Subcutaneous adipose tissue (tissue), 4 donors: ENCODE results near the gene NFE2L3. TPM values are rescaled to one million over a fixed set of nuclear protein-coding genes. Genes with fewer than 3 reads are reported as not detected.

Experiments
- total RNA-seq, 4 donors: library from RNA; depleted of rRNA; stranded (reverse); fragments of >200 nt; gene quantifications; one replicate each; pipeline ENCODE4 v1.1.0, GENCODE V29; 2016

The NFE2L3 gene
- total RNA-seq, 4 donors from 2014 or later, result 6.6 to 11.1 (median 8.6) TPM

Other genes with a start within 250 kb of the NFE2L3 start
- gene HNRNPA2B1, start 48.5 kb downstream of the NFE2L3 start, total RNA-seq, result 100 to 1,000 TPM; 196 to 279 (median 208) TPM
- gene CBX3, start 49.5 kb downstream of the NFE2L3 start, total RNA-seq, result 100 to 1,000 TPM in 3 of 4 donors, 10 to 100 TPM in 1; 90.0 to 135 (median 117) TPM
- 100 to 1,000 TPM in 1 of 4 donors, 10 to 100 TPM in 3; 23.9 to 150 (median 68.6) TPM for gene SNX10, start 139.7 kb downstream of the NFE2L3 start, total RNA-seq